ENCODE measurements around the gene UMODL1.

Gene UMODL1, protein sequence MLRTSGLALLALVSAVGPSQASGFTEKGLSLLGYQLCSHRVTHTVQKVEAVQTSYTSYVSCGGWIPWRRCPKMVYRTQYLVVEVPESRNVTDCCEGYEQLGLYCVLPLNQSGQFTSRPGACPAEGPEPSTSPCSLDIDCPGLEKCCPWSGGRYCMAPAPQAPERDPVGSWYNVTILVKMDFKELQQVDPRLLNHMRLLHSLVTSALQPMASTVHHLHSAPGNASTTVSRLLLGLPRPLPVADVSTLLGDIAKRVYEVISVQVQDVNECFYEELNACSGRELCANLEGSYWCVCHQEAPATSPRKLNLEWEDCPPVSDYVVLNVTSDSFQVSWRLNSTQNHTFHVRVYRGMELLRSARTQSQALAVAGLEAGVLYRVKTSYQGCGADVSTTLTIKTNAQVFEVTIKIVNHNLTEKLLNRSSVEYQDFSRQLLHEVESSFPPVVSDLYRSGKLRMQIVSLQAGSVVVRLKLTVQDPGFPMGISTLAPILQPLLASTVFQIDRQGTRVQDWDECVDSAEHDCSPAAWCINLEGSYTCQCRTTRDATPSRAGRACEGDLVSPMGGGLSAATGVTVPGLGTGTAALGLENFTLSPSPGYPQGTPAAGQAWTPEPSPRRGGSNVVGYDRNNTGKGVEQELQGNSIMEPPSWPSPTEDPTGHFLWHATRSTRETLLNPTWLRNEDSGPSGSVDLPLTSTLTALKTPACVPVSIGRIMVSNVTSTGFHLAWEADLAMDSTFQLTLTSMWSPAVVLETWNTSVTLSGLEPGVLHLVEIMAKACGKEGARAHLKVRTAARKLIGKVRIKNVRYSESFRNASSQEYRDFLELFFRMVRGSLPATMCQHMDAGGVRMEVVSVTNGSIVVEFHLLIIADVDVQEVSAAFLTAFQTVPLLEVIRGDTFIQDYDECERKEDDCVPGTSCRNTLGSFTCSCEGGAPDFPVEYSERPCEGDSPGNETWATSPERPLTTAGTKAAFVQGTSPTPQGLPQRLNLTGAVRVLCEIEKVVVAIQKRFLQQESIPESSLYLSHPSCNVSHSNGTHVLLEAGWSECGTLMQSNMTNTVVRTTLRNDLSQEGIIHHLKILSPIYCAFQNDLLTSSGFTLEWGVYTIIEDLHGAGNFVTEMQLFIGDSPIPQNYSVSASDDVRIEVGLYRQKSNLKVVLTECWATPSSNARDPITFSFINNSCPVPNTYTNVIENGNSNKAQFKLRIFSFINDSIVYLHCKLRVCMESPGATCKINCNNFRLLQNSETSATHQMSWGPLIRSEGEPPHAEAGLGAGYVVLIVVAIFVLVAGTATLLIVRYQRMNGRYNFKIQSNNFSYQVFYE

DNA sequence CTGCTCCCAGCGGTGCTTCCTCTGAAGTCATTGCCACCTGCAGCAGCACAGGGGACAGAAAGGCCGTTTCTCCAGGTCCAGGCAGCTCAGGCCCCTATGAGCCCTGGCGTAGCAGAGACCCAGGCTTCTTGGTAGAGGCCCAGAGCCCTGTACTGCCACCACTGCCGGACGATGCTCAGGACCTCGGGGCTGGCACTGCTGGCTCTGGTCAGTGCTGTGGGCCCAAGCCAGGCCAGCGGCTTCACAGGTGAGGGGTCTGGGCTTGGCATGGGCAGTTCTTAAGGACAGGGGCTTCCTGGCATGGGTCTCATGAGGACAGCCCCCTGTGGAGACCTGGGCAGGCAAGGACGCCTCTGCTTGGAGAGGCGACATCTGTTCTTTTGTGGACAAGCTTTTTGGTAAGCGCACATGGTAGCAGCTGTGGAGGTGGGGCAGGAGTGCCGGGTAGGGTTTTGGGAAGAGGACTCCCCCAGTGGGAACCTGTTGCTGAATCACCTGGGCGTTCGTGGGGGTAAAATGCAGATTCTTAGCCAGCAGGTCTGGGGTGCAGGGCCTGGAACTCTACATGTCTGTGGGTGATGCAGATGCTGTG is at the start of gene UMODL1:
Gene UMODL1, plus strand, starts transcription at position 172 of the 592 bp plus-strand sequence. Its CDS starts 0 bp downstream, at position 172.
- no peak within 1 kb of the TSS for H3K4me3 ChIP-seq (ENCODE audit: control insufficient read depth, low read depth, low read length)
- no peak for TF ChIP-seq CTCF (IDR thresholded peaks at IDR 0.05; ENCODE audit: control insufficient read depth, insufficient read depth, low read depth, low read length, missing control alignments)
- DNase-seq (ENCODE audit: low read depth) = no peak

DNA sequence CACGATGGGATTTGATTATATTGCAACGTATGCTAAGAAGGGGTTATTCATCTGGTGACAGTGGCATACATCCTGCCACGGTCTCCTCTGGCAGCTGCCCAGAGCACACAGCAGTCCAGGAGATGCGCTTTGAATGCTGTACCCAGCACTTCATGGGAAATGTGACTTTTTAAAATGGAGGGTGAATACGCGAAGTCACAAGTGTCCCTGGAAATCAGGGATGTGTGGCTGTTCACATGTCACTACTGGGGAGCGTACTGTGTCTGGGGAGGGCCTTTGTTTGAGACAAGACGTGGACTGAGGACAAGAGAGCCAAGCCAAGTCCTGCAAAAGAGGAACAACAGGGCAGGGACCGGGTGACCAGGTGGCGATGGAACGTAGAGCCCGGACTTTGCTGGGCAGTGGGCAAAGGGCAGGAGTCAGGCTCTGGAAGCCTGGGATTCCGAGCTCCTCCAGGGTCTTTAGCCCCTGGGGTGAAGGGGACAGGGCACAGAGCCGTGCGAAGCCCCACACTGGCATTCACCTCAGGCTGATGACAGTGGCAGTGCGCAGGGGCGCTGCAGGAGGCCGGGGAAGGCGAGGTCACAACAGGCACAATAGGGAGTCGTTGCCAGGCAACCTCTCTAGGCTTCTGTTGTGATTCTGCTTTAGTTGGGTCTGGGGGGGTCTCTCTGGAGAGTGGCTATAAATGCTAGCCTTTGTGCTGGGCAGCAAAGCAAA is 49.6 kb upstream of the UMODL1 start:
- DNase-seq (ENCODE audit: low read depth) = no peak
- no peak for TF ChIP-seq CTCF (IDR thresholded peaks at IDR 0.05; ENCODE audit: control insufficient read depth, insufficient read depth, low read depth, low read length, missing control alignments)
- H3K4me3 ChIP-seq (ENCODE audit: control insufficient read depth, low read depth, low read length) = no peak overlapping the region

DNA sequence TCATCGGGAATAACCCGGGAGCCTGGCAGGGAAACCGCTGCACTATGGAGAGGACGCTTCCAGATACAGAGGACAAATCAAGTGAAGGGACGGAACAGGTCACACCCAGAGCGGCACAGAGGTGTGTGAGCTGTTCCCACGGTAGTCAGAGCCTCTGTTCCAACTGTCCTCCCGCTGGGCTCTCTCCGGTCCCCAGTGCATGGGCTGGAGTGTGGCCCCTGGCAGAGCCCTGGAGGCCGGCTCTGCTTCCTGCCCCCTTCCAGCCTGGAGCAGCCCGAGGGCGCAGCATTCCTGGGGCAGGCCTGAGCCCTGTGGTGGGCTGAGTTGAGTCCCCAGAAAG is 49.1 kb upstream of the UMODL1 start:
- no peak overlapping the region for H3K4me3 ChIP-seq (ENCODE audit: control insufficient read depth, low read depth, low read length)
- TF ChIP-seq CTCF (IDR thresholded peaks at IDR 0.05; ENCODE audit: control insufficient read depth, insufficient read depth, low read depth, low read length, missing control alignments) = no peak
- DNase-seq (ENCODE audit: low read depth) = no peak

DNA sequence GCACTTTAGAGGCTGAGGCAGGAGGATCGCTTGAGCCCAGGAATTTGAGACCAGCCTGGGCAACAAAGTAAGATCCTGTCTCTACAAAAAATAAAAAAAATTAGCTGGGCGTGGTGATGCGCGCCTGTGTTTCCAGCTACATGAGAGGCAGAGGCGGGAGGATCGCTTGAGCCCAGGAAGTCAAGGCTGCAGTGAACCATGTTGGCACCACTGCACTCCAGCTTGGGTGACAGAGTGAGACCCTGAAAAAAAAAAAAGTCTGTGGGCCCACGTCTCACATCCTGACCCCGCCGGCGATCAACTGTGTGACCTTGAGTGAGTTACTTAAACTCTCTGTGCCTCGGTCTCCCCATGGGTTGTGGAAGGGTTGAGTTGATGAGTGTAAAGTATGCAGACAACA is 48.2 kb upstream of the UMODL1 start:
- no peak for DNase-seq (ENCODE audit: low read depth)
- no peak for TF ChIP-seq CTCF (IDR thresholded peaks at IDR 0.05; ENCODE audit: control insufficient read depth, insufficient read depth, low read depth, low read length, missing control alignments)
- H3K4me3 ChIP-seq (ENCODE audit: control insufficient read depth, low read depth, low read length) = no peak overlapping the region

DNA sequence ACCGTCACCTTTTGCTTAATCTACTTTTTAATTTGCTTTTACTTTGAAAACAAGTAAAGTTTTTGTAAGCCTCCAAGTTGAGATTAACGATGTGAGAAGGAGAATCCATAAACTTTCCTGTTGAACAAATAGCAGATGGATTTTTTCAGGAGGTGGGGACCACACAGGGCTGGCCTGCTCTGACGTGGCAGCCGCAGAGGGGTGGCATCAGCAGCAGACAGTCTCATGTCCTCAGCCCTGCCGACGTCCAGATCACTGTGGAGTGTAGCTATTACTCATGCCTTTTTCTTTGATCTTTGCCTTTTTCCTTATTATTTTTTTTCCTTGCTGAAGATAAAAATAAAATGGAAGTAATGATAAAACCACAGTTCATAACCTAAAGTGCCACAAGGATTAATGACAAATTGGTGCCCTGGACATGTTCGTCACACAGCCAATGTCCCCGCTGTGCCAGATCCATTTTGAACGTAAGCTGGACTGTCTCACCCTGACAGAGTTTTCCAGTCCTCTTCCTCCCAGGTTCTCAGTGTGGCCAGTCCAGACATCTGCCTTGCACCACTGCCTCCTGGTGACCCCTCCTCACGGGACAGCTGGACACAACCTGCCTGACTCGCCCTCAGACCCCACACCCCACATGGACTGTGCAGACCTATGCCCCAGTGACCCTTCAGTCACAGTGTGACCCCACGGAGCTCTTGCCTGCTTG is 45.6 kb upstream of the UMODL1 start:
- TF ChIP-seq CTCF (IDR thresholded peaks at IDR 0.05; ENCODE audit: control insufficient read depth, insufficient read depth, low read depth, low read length, missing control alignments) = no peak
- no peak overlapping the region for H3K4me3 ChIP-seq (ENCODE audit: control insufficient read depth, low read depth, low read length)
- DNase-seq (ENCODE audit: low read depth) = peak; percentile 75
